KMS-11 (cell line): ENCODE measurements around the gene MAML3.

Source experiments
- H2AFZ ChIP-seq: fragments of 200-600 bp; sonication (generic); 2 replicates; pipeline ENCODE4 v1.6.1; 2016; ENCODE audit warnings: antibody characterized with exemption, mixed run types, low read depth
- H3K27ac ChIP-seq: fragments of 200-600 bp; sonication (generic); 2 replicates; pipeline ENCODE4 v1.6.1; 2016; ENCODE audit warnings: mild to moderate bottlenecking, mixed run types
- H3K27me3 ChIP-seq: fragments of 200-600 bp; sonication (generic); 2 replicates; pipeline ENCODE4 v1.6.1; 2017; ENCODE audit warnings: mild to moderate bottlenecking, low read depth, mixed run types, moderate library complexity; ENCODE audit not compliant: insufficient read depth
- H3K36me3 ChIP-seq: fragments of 200-600 bp; sonication (generic); 2 replicates; pipeline ENCODE4 v1.6.1; 2017; ENCODE audit warnings: mild to moderate bottlenecking, mixed run types; ENCODE audit not compliant: insufficient read depth
- H3K4me1 ChIP-seq: fragments of 200-600 bp; sonication (generic); 2 replicates; pipeline ENCODE4 v1.6.1; 2016; ENCODE audit warnings: mild to moderate bottlenecking, low read depth, mixed run types; ENCODE audit not compliant: poor library complexity, severe bottlenecking
- H3K4me2 ChIP-seq: fragments of 200-600 bp; sonication (generic); 2 replicates; pipeline ENCODE4 v1.7.0; 2016; ENCODE audit warnings: mild to moderate bottlenecking, mixed run types
- H3K4me3 ChIP-seq: fragments of 200-600 bp; sonication (generic); IDR thresholded peaks from 2 replicates; pipeline ENCODE4 v1.6.1; 2017; ENCODE audit warnings: low read depth, low read length, mixed read lengths; ENCODE audit not compliant: insufficient read depth
- H3K79me2 ChIP-seq: fragments of 200-600 bp; sonication (generic); 2 replicates; pipeline ENCODE4 v1.6.1; 2016; ENCODE audit warnings: low read depth, mixed run types; ENCODE audit not compliant: insufficient read depth
- H3K9ac ChIP-seq: fragments of 200-600 bp; sonication (generic); 2 replicates; pipeline ENCODE4 v1.6.1; 2016; ENCODE audit warnings: mild to moderate bottlenecking, mixed run types
- H4K20me1 ChIP-seq: fragments of 200-600 bp; sonication (generic); 2 replicates; pipeline ENCODE4 v1.6.1; 2016; ENCODE audit warnings: mild to moderate bottlenecking, mixed run types; ENCODE audit not compliant: insufficient read depth
- CTCF ChIP-seq: fragments of 200-600 bp; sonication (generic); conservative IDR thresholded peaks from 2 replicates; pipeline ENCODE4 v1.6.1; 2017; ENCODE audit warnings: low read depth, mild to moderate bottlenecking, antibody characterized with exemption, low read length, moderate library complexity, mixed read lengths

Gene MAML3

GRCh38 chr4:139795527-139796314, 358.3 kb downstream of the MAML3 start:
- Histone ChIP-seq H3K27me3 (no peaks in the 10 kb centered on the region), H3K4me2 (no peak overlapping the region), H3K79me2 (no peaks in the 10 kb centered on the region), H2AFZ (no peak overlapping the region), H4K20me1 (no peaks in the 10 kb centered on the region), H3K27ac (no peak overlapping the region), H3K4me3 (no peak overlapping the region), H3K9ac (no peak overlapping the region), H3K4me1 (peaks cover 16% of the 10 kb centered on the region), H3K36me3 (no peaks in the 10 kb centered on the region)
- no peak for TF ChIP-seq CTCF

- no peak overlapping the region for H3K9ac ChIP-seq
- no peak overlapping the region for H3K4me2 ChIP-seq
- TF ChIP-seq CTCF, result no peak
- no peak overlapping the region for H3K27ac ChIP-seq
- no peak overlapping the region for H2AFZ ChIP-seq
- H3K36me3 ChIP-seq, result no peaks in the 10 kb centered on the region
- no peaks in the 10 kb centered on the region for H4K20me1 ChIP-seq
- H3K4me3 ChIP-seq, result no peak overlapping the region
- peaks cover 16% of the 10 kb centered on the region for H3K4me1 ChIP-seq
- no peaks in the 10 kb centered on the region for H3K79me2 ChIP-seq
- H3K27me3 ChIP-seq, result no peaks in the 10 kb centered on the region
Measured at GRCh38 chr4:139794158-139794954, 359.6 kb downstream of the MAML3 start.

GRCh38 chr4:139791681-139792080, 362.3 kb downstream of the MAML3 start:
- Histone ChIP-seq H3K4me3 (no peak overlapping the region), H3K27ac (no peak overlapping the region)

GRCh38 chr4:139790291-139790690, 363.7 kb downstream of the MAML3 start:
- Histone ChIP-seq H3K36me3 (no peaks in the 10 kb centered on the region), H3K27ac (no peak overlapping the region), H3K79me2 (no peaks in the 10 kb centered on the region), H3K4me3 (no peak overlapping the region), H3K9ac (no peak overlapping the region), H4K20me1 (no peaks in the 10 kb centered on the region), H3K4me1 (no peaks in the 10 kb centered on the region), H2AFZ (no peak overlapping the region), H3K4me2 (no peak overlapping the region), H3K27me3 (no peaks in the 10 kb centered on the region)
- no peak for TF ChIP-seq CTCF

More at GRCh38 chr4:139791681-139792080, 362.3 kb downstream of the MAML3 start:
- Histone ChIP-seq H3K4me2 (no peak overlapping the region), H2AFZ (no peak overlapping the region), H3K79me2 (no peaks in the 10 kb centered on the region), H4K20me1 (no peaks in the 10 kb centered on the region), H3K9ac (no peak overlapping the region), H3K27me3 (no peaks in the 10 kb centered on the region), H3K36me3 (no peaks in the 10 kb centered on the region), H3K4me1 (no peaks in the 10 kb centered on the region)
- TF ChIP-seq CTCF, result no peak
